Suppressor macrophage treated with lipopolysaccharide for 4 hours (primary cell): ENCODE measurements around the gene RBM6.
"Not testable (repeated sequence)": the region's sequence is repeated elsewhere in the genome, so short reads cannot be mapped to it uniquely, and the experiment has no call there.

ENCODE experiments used
- DNase-seq: peaks from one replicate; pipeline ENCODE4 v3.0.0-alpha.2; 2020

RBM6 gene

DNA sequence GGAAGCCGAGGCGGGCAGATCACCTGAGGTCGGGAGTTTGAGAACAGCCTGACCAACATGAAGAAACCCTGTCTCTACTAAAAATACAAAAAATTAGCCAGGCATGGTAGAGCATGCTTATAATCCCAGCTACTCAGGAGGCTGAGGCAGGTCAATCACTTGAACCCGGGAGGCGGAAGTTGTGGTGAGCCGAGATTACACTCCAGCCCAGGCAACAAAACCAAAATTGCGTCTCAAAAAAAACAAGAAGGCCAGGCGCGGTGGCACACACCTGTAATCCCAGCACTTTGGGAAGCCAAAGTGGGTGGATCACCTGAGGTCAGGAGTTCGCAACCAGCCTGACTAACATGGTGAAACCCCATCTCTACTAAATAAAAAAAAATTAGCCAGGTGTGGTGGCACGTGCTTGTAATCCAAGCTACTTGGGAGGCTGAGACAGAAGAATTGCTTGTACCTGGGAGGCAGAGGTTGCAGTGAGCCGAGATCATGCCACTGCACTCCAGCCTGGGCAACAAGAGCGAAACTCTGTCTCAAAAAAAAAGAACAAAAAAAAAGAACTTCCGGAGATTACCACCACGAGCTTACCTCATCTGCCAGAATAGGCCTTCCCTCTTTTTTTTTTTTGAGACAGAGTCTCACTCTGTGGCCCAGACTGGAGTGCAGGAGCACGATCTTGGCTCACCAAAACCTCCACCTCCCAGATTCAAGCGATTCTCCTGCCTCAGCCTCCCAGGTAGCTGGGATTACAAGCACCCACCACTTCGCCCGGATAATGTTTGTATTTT is 22.0 kb upstream of the RBM6 start:
- peak; percentile 51 for DNase-seq

DNA sequence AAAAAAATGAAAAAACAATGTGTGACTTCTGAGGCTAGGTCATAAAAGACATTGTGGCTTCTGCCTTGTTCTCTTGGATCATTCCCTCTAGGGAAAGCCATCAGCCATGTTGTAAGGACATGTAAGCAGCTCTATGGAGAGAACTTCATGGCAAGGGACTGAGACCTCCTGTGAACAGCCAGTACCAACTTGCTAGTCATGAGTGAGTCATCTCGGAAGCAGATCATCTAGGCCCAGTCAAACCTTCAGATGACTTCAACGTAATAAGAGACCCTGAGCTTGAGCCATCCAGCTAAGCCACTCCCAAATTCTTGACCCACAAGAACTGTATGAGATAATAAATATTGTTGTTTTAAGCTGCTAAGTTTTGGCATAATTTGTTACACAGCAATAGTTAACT is 15.3 kb upstream of the RBM6 start:
- no peak for DNase-seq

DNA sequence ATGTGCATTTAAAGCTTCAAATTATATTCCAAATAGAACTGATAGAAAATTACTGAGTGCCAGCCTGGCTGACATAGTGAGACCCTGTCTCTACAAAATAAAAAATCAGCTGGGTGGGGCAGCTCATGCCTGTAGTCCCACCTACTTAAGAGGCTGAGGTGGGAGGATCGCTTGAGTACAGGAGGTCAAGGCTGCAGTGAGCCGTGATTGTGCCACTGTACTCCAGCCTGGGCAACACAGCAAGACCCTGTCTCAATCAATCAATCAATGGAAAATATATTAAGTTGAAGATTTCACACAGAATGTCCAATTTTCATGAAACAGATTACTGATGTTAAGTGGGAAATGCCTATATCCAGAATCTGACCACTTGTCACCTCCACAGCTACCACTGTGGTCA is 14.5 kb upstream of the RBM6 start:
- DNase-seq = no peak

DNA sequence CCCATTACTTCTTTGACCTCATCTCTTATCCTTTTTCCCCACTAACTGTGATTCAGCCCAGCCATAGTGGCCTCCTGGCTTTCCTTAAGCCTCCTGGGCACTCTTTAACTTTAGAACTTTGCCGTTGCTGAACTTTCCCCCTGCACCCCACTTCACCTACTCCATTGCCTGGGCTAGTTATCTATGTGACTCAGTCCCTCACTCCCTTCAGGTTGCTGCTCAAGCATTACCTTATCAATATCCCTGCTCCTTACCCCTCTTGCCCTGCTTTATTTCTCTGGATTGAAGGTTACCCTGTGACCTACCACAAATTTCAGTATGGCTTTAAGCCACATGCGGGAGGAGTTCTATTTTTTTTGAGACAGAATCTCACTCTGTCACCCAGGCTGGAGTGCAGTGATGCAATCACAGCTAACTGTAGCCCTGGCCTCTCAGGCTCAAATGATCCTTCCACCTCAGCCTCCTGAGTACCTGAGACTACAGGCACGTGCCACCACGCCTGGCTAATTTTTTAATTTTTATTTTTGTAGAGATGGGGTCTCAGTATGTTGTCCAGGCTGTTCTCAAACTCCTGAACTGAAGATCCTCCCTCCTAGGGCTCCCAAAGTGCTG is 13.7 kb upstream of the RBM6 start:
- no peak for DNase-seq

DNA sequence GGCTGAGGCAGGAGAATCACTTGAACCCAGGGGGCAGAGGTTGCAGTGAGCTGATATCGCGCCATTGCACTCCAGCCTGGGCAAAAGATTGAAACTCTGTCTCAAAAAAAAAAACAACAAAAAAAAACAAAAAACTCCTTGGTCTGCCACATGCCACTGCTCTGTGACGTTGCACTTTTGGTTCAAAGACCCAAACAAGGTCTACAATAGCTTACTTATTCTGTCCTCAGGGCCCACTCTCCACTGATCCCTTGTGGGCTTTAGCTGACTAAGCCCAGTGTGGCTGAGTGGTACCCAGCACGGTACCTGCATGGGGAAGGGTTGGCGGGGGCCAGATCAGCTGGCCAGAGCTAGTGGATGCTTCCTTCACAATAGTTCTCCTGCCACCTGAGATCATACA is 12.2 kb upstream of the RBM6 start:
- DNase-seq = no peak

DNA sequence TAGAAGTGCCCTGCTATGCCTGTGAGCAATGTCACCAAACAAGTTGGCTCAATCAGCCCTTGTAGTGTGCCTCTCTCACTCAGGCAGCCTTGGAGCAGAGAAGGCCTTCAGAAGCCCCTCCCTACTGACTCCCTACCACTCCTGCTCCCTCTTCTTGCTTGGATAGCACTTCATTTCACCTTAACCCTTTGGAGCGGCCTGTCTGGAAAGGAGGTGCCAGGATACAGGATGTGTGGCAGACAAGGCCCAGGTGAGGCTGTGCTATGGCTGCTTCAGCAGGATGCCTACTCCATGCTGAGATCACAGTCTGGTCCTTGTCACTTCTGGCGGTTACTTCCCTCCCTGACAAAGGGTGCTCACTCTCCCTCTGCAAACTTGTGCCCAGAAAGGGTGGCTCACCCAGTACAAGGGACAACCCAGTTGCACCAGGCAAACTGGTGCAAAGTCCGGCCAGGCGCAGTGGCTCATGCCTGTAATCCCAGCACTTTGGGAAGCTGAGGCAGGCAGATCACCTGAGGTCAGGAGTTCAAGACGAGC is 11.4 kb upstream of the RBM6 start:
- no peak for DNase-seq

DNA sequence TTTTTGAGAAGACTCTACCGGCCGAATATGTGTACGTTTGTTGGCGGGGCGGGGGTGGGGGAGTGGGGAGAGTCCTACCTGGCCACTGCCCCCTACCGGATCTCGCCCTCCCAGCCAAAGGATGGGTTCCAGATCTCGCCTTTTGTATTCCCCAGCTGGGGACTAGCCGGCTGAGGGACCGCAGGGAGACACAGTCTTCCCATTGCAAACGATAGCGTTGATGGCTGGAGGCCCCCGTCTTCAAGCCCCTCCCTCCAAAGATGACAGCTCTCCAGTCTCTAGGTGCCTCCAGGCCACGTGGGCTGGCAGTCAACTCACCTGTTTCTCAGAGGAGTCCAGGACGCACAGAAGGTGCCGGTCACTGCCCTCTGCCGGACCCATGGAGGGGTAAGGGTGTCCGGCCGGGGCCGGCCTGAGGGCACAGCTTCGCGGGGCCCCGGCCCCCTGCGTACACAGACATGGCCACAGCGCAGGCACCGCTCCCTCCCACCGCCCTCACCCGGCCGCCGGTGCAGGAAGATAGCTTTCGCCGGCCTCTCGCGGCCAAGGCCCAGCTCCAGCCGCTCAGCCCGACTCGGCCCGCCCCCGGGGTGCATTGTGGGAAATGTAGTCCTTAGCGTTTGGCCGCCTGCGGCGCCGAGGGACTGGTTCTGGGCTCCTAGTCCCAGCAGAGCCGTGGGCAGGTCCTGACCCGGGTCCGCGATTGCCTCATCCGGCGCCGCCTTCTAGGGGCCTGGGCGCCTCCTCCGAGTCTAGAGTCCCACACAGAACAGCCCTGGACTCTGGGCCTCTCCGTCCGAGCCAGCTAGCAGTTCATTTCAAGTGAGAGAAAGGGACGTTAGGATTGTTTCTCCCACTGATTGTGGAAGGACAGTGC is 10.4 kb upstream of the RBM6 start, which contains the start of gene MON1A:
TSS of gene MON1A (minus strand) at position 521 of the 877 bp plus-strand sequence. CDS start 16,465 bp downstream, outside the sequence.
- peak; percentile 94 for DNase-seq

DNA sequence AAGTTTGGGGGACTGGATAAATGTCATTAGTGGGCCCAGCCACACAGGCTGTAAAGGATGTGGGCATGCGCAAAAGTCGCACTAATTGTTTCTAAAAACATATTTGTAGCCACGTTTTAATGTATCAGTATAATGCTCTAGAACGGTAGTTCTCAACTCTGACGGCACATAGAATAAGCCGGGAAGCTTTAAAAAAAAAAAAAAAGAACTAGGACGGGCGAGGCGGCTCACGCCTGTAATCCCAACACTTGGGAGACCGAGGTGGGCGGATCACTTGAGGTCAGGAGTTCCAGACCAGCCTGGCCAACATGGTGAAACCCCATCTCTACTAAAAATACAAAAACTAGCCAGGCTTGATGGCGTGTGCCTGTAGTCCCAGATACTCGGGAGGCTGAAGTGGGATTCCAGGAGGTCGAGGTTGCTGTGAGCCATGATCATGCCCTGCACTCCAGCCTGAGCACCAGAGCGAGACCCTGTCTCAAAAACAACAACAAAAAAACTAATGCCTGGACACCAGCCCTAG is 9.7 kb upstream of the RBM6 start:
- DNase-seq = no peak

DNA sequence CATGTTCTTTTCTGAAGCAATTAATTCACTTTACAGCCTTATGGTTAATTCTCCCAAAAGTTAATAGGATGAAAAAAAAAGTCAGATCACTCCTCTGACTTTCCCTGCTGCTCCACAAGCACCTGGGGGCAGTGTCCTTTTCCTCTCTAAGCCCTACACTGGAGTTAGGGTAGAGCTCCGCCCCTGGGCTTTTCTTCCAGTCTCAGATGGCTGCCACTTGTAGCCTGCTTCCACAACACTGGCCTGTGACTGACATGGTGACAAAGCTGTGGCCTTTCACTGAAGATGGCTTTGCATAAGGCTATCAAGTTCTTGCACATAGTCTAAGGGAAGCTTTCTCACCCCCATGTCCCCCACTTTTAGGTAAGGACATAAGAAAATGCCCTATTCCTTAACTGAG is 9.0 kb upstream of the RBM6 start:
- DNase-seq = no peak

DNA sequence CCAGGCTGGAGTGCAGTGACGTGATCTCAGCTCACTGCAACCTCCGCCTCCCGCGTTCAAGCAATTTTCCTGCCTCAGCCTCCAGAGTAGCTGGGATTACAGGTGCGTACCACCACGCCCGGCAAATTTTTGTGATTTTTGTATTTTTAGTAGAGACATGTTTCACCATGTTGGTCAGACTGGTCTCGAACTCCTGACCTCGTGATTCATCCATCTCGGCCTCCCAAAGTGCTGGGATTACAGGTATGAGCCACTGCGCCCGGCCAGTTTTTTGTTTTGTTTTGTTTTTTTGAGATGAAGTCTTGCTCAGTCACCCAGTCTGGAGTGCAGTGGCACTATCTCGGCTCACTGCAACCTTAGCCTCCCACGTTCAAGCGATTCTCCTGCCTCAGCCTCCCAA is 7.7 kb upstream of the RBM6 start:
- not testable (repeated sequence) for DNase-seq

DNA sequence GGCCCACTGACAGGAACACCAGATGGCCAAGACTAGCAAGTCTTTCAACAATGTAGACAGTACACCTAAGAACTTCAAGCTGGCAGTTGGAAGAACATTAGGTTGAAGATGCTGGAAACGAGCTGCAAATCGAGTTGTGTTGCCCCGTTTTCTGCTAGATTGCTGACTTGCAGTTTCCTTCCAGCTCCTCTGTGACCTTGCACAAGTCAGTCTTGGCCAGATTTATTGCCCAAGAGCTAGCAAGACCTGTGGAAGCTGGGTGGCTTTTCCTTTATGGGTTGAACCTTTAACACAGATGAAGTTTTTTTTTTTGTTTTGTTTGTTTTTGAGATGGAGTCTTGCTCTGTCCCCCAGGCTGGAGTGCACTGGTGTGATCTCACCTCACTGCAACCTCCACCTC is 2.9 kb upstream of the RBM6 start:
- peak; percentile 41 for DNase-seq

DNA sequence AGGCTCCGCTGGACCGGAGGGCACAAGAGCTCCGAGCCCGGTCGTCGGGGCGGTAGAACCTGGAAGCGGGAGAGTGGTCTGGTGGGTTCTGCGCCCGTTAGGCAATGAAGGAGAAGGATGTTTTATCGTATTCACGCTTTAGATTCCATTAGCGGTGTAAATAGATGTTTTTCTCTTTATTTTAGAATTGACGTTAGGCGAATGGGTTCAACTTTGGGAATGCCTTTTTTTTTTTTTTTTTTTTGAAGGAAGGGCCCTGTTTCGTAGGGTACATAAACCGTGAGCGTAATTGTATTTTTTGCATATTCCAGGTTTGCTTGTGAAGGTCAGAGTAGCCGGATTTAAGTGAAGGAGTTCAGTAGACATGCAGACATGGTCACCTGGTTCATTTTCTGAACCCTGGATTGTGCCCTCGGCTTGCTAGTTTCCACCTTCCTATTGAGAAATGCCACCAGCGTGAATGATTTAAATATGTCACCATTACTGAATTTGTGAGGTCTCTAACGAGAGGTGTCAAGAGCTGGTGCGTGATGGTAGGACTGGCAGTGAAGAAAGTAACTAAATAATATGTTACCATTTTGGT is 808 bp downstream of the RBM6 start:
- DNase-seq = no peak

DNA sequence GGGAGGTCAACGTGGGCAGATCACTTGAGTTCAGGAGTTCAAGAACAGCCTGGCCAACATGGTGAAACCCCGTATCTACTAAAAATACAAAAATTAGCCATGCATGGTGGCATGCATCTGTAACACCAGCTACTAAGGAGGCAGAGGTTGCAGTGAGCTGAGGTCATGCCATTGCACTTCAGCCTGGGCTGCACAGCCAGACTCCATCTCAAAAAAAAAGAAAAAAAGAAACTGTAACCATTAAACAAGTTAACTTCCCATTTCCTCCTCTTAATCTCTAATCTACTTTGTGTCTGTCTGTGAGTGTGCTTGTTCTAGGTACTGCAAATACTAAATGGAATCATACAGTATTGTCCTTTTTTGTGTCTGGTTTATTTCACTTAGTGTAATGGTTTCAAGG is 2.7 kb downstream of the RBM6 start:
- DNase-seq = peak; percentile 11

DNA sequence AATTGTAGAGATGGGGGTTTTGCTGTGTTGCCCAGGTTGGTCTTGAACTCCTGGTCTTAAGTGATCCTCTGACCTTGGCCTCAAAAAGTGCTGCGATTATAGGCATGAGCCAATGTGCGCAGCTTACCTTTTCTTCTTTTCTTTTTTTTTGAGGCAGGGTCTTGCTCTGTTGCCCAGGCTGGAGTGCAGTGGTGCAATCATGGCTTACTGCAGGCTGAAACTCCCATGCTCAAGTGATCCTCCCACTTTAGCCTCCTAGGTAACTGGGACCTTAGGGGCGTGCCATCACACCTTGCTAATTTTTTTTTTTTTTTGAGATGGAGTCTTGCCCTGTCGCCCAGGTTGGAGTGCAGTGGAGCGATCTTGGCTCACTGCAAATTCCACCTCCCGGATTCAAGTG is 13.0 kb downstream of the RBM6 start:
- no peak for DNase-seq

DNA sequence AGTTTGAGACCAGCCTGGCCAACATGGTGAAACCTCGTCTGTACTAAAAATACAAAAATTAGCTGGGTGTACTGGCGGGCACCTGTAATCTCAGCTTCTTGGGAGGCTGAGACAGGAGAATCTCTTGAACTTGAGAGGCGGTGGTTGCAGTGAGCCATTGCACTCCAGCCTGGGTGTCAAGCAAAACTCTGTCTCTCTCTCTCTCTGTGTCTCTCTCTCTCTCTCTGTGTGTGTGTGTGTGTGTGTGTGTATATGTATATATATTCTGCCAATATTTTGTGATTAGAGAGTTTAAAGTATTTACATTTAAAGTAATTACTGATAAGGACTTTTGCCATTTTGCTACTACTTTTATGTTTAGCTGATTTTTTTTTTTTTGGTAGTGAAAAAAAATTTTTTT is 15.7 kb downstream of the RBM6 start:
- no peak for DNase-seq

DNA sequence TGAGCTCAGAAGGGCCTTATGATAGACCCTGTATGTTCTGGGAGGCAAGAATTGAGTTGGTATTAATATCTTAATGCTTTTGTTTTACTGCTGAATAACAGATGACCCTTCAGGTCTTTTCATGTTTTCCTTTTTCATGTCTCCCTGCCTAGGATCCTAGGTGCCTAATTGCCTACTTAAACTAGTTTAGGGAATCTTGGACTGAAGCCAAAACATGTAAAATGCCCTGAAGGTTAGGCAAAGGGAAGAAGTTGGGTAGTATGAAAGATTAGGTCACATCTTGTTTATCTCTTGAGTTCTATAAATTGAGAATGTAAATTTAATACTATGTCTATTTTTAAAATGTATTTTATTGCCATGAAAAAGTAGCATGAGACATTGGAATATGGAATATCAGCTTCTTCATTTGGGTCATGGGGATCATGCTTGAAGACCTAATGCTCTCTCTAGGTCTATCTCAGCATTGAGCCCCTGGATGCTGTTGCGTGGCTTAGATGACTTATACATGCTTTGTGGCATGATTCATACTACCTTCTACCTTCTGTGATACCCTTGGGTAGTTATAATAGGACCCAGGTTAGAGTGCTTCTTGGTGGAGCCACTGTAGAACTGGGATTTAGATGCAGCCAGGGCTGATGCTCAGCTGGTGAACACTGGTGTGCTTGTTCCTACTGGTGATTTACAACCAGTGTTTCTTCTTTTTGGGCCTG is 26.4 kb downstream of the RBM6 start:
- no peak for DNase-seq

DNA sequence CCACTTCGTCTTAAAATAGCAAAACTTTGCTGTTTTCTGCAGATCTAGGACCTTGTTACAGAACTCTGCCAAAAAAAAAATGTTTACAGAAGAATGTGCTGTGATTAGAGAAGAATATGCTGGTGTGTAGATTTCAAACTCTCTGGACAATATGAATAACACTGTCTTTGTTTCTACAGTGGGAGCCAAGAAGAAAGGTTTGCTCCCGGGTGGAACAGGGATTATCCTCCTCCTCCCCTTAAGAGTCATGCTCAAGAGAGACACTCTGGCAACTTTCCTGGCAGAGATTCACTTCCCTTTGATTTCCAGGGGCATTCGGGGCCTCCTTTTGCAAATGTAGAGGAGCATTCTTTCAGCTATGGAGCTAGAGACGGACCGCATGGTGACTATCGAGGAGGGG is 27.3 kb downstream of the RBM6 start:
- no peak for DNase-seq

DNA sequence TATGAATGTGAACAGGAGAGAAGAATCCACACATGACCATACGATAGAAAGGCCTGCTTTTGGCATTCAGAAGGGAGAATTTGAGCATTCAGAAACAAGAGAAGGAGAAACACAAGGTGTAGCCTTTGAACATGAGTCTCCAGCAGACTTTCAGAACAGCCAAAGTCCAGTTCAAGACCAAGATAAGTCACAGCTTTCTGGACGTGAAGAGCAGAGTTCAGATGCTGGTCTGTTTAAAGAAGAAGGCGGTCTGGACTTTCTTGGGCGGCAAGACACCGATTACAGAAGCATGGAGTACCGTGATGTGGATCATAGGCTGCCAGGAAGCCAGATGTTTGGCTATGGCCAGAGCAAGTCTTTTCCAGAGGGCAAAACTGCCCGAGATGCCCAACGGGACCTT is 28.4 kb downstream of the RBM6 start:
- DNase-seq = no peak

DNA sequence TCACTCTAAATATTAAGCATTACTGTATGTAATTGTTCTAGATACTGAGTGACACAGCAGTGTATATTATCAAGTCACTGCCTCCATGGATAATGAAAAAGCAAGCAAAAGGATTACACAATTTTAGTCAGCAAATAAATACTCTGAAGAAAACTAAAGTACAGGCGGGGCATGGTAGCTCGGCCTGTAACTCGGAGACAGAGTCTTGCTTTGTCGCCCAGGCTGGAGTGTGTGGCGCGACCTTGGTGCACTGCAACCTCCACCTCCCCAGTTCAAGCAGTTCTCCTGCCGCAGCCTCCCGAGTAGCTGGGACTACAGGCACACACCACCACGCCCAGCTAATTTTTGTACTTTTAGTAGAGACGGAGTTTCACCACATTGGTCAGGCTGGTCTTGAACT is 32.7 kb downstream of the RBM6 start:
- no peak for DNase-seq

DNA sequence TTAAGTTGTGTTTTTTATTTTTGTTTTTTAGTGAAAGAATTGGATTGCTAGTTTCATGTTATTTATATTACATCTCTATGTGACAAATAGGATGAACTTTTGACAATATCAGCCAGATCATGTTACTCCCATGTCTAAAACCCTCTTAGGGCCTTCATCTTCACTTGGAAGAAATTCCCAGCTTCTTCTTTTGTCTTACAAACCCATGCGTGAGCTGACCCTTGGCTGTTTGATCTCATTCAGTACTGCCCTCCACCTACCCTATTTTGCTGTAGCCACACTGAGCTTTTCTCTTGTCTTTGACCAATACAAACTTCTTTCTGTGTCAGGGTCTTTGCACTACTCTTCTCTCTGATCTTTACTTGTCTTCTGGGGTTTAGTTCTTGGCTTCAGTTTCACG is 37.0 kb downstream of the RBM6 start:
- DNase-seq = no peak

DNA sequence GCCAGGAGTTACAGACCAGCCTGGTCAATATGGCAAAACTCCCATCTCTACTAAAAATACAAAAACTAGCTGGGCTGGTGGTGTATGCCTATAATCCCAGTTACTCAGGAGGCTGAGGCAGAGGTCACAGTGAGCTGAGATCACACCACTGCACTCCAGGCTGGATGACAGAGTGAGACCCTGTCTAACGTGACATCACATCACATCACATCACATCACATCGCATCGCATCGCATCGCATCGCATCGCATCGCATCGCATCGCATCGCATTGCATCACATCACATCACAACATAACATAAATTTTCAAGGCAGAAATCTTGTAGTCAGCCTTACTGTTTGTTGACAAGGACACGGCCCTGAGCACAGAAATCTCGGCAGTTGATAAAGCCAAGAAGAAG is 44.4 kb downstream of the RBM6 start:
- no peak for DNase-seq

DNA sequence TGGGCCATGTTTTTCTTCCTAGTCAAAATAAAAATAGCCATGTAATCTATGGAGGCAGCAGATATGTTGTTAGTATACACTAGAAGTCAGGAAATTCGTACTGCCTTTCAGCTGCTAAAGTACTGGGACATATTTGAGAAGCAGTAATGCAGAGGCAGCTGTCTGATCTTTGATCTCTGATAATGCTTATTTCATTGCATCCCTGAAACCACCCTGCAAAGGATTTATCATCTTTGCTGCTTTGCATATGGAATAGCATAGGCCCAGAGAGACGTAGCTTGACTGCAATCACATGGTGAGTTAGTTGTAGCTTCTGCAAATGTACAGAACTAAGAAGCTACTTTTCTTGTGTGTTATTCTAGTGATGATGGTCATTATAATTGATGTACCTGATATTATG is 52.4 kb downstream of the RBM6 start:
- no peak for DNase-seq
